GM19395 (cell line): Measurements from ENCODE around the gene MYLK.
"Not testable (repeated sequence)": the region's sequence is repeated elsewhere in the genome, so short reads cannot be mapped to it uniquely, and the experiment has no call there.

Experiments used
- ATAC-seq: cut with Tn5 transposase; IDR thresholded peaks from one replicate; pipeline ENCODE4 v1.9.1; 2021; ENCODE audit warnings: mild to moderate bottlenecking, moderate library complexity; ENCODE audit not compliant: unreplicated experiment

Gene MYLK

DNA sequence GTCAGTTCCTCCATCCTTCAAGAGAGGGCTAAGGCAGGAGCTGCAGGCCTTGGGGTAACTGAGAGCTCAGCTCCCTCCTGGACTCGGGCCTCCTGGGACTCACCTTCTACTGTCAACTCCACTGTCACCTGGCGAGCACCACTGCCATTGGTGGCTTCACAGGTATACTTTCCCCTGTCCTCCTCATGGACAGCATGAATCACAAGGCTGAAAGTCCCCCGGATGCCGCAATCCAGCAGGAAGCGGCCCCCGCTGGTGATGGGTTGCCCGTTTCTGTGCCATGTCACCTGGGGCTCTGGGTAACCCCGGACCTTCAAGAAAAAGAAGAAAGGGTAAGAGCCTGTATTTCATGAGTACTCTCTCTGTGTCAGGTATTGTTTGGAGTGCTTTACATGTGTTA is 131.9 kb downstream of the MYLK start:
- ATAC-seq, result no peak

DNA sequence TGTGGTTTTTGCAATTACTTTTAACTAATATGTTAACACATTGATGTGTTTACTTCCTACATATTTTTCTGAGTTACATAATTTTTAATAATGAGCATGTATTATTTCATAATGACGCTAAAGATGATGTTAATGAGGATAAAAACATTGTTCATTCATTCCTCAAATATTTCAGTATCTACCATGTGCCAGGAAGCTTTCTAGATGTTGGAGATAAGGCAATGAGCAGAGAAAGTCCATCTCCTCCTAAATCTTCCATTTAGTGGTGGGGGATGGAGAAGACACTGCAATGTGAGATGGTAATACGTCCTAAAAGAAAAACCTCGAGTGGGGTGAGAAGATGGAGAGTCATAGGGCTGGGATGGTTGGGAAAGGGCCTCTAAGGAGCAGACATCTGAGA is 132.7 kb downstream of the MYLK start:
- ATAC-seq, result no peak

DNA sequence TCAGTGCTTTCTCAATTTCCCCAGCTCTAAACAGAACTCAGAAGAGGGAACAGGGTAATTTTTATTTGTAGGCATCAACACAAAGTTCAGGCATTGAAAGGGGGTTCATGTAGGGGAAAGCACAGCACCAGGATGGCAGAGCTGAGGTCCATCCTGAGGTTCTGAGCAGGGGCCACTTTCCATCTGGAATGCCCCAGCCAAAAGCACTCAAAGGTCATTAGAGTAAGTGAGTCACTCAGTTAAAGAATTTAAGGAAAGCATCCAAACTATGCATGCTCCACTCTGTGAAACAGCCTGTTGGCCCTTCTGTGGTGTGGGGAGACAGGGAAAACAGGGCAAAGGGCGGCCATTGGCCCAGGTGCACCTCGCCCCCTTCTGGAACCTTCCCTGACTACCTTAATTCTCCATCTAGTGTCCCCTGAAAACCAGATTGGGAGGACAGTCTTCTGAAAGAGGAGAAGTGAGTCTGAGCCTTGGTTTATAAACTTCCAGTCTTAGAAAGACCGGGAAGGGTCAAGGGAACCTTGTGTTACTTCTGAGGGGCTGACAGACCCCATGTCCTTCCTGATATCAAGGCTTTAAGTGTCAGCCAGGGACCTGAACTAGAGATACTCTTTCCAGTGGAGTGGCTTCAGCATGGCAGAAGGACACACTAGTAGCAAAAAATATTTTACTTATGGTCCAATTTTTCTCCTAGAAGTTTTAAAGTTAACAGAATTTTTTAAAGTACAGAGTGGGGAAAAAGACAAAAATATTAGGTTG is 133.3 kb downstream of the MYLK start:
- no peak for ATAC-seq

DNA sequence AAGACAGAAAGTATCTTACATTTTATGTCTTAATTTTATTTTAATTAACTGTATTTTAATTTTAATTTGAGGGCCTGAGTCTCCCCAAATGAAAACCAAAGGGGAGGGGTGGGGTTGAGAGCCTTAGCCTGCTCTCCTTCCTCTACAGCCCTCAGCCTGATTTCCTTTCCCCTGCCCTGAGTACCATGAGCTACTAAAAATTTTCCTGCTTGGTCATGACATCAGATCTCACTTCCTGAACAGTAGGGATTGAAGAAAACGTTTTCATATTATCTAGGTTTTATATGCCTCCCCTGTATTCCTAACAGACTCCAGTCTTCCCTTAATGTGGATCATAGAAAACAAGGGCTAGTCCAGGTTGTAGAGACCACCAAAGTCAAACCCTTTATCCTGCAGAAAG is 133.9 kb downstream of the MYLK start:
- ATAC-seq, result no peak

DNA sequence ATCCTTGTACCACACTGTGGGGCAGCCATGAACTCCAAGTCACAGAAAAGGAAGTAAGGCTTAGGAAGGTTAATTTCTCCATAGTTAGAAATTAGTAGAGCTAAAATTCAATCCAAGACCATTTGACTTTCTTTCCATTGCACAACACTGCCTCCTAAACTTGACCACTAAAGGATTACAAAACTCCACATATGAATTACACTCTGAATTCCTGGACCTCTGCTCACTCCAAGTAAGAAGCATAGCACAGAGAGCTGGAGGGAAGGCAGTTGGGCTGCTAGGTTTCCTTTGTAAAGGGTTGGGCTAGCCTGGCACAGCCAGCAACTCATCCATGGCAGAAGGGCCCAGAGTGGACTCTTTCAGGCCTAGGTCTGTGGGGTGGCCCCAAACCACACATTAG is 134.4 kb downstream of the MYLK start:
- no peak for ATAC-seq

DNA sequence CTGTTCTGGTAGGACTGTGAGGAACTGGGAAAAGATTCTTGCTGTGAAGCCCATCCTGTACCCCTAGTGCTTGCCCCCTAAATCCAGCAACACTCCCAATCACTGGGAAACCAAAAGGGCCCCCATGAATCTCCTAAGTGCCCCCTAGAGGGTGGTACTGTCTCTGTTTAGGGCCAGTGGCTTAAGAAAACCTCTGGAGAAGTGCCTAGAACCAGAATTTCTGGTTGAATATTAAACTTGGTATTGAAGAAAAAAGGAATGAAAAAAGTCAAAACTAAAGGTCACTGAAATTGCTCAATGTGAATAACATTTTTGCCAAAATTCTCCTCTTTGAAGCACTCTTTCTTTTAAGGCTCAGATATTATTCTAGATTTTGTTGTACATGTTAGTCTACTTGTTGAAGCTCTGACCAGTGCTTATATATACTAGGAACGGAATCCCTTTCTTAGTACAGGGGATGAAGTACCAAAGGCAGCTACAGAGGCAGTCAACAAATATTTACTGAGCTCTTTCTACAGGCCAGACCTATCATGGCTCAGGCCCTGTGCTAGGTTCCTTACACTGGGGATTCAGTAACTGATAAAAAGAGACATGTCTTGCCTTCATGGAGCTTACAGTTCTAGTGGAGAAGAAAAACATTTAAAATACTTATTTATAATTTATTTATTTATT is 138.8 kb downstream of the MYLK start:
- no peak for ATAC-seq

DNA sequence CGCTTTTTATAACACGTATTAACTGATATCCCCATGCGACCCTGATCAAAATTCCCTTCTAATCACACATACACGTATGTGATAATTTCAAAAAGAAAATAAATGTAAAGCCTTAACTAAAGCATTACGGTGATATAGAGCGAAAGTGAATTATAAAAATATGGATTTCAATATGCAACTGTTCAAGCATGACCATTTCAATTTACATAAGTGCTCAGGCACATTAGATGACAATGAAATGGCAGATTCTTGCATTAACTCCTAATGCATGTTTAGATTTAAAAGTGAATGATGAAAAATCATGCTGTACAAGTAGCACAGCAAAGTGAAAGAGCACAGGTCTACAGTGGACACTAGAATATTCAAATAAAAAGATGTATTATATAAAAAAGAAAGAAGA is 140.1 kb downstream of the MYLK start:
- no peak for ATAC-seq

DNA sequence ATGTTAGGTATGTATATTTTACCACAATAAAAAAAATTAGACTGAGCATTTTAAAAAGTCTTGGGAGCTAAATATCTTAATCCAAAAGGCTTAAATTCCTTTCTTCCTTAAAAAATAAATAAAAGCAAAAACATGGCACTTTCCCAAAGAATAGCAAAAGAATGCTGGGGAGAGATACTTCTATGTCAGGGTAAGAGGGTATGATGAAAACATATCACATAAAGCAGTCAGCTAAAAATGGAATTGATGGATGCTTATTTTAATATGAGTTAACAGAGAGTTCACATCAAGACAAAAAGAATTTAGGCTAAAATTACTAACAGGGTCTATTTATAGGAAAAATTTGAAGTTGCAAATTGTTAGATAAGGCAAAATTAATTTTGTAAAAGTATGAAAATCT is 141.0 kb downstream of the MYLK start:
- no peak for ATAC-seq

DNA sequence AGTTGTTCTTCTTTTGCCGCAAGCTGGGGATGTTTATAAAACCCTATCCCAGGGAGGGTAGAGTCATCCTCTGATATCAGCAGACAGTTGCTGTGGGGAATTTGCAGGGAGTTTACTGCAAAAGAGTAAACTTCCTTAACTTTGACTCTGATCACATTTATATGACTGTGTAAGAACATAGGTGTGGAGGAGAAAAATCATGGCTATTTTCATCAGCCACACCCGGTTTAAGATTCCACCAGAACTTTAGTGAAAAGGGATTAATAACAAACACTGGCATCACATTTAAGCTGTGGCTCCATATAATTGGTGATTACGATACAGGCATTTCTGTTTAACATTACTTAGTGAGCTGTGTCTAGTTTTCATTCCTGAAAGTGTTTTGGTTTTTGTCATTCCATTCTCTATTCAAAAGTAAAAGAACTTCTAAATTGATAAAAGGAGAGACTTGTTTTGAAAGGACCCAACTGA is 143.1 kb downstream of the MYLK start:
- no peak for ATAC-seq

DNA sequence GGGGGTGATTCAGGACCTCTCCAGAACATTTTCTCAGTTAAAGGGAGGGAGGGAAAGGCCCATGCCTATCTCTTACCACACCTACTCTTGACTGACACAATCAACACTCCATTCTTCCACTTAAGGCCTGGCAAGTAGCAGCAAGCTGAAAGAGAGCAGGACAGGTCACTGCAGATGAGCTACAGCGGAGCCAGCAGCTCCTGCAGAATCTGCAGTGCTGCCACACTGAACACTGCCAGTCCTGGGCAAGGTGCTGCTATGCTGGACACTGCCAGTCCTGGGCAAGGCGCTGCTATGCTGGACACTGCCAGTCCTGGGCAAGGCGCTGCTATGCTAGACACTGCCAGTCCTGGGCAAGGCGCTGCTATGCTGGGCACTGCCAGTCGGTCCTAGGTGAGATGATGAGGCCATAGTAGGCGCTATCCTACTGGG is 143.7 kb downstream of the MYLK start:
- ATAC-seq, result no peak

DNA sequence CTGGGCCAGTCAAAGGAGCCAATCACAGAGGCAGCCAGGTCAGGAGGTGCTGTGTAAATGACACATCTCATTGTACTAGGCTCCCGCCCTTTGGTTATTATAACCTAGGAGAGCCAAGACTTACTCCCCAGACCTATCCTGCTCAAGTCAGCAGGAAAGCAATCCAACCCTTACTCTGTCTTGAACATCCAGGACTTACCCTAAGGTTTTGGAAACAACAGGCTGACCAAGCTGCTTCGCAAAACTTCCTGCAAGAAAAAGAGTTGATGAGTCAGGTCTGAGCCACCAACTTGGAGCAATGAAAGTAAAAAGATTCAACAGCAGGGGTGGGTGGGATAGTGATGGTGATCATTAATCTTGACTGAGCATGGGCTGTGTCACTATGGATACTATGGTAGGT is 144.4 kb downstream of the MYLK start:
- no peak for ATAC-seq

DNA sequence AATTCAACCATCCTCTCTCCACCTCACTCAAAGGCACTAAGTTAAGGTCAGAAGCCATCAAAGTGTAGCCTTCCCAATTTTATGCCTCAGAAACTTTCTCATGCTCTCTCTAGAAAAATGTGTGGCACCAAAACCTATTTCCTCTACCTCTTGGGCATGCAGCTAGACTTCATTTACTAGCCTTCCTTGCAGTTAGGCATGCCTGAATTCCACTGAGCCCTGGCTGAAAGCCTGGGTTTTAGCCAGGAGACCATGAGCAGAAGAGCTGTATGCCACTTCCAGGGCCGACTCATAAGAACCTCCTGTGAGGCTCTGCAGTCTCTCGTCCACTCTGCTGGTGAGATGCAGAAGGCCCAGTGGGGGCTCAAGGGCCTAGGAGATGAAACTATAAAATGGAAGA is 145.0 kb downstream of the MYLK start:
- no peak for ATAC-seq

DNA sequence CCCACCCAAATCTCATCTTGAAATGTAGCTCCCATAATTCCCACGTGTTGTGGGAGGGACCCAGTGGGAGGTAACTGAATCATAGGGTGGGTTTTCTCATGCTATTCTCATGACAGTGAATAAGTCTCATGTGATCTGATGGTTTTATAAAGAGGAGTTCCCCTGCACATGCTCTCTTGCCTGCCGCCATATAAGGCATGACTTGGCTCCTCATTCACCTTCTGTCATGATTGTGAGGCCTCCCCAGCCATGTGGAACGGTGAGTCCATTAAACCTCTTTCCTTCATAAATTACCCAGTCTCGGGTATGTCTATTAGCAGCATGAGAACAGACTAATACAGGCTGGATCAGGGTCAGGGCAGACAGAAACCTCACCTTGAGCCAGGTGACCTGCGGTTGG is 145.6 kb downstream of the MYLK start:
- not testable (repeated sequence) for ATAC-seq

DNA sequence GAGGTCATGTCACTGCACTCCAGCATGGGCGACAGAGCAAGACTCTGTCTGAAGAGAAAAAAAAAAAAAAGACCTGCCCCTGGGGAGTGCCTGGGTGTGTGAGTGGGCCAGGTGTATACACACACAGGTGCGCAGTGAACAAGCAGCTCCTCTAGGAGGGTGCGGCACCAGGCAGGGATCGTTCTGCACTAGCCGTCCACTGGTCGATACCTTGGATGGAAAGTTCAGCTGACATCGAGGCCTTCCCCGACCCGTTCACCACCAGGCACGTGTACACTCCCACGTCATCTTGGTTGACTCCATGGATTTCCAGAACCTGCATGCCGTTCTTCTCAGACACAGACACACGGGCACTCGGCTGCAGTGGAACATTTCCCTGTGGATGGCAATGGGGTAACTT is 147.0 kb downstream of the MYLK start:
- ATAC-seq, result no peak

DNA sequence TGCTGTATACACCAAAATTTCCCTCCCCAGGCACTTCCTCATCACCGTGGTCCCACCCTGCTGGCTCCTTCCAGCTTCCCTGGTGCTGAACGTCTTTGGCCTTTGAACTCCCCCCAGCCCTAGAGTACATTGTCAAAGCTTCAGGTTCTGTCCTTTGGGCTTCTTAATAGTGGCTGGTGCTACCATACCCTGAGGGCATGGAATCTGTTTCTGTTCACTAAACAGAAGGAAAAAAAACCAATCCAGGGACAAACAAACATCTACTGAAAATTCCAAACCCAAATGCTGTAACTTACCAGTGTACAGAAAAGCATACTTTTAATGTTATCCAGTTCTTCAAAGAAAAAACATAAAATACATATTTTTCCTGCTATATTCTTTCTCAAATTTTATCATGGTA is 148.7 kb downstream of the MYLK start:
- no peak for ATAC-seq

DNA sequence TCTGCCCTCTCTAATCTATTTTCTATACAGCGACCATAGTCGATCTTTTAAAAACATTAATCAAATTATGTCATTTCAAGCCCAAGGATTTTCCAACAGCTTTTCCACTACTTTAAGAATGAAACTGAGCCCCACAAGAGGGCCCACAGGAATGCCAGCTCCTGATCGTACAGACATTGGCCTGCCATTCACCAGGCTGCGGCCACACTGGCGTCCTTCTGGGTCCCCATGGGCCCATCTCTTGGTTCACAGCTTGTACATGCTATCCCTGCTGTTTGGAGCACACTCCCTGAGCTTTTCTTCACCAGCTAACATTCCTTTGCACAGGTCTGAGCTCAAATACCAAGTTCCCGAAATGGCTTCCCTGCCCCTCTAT is 149.6 kb downstream of the MYLK start:
- ATAC-seq, result no peak

DNA sequence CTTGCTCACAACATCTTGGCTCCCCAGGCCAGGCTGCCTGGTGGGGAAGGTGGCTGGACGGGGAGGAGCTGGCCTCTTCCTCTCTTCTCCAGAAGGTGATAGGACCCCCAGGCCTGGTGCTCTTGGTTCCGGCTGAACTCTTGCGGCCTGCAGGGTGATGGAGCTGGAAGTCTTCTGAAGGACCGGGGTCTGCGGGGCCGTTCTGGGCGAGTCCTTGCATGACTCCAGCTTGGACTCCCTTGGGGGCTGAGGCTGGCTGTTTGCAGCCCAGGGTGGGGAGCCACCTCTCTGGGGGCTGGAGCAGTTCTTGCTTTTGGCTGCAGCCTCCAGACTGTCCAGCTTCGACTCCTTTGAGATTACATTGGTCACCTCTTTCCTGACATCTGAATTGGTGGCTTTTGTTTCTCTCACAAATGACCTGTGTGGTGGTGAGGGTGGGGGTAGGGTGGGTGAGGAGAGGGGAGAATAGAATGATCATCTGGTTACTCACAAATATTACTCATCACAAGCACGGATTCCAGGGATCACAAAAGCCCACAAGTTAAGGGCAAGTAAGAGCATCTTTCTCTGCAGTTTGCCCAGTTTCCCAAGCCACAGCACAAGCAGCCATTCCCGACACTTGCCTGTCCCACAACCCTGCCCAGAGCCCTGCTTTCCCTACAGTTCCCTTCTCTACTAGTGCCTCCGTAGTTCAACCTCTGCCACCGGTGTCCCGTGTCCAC is 150.2 kb downstream of the MYLK start:
- no peak for ATAC-seq

DNA sequence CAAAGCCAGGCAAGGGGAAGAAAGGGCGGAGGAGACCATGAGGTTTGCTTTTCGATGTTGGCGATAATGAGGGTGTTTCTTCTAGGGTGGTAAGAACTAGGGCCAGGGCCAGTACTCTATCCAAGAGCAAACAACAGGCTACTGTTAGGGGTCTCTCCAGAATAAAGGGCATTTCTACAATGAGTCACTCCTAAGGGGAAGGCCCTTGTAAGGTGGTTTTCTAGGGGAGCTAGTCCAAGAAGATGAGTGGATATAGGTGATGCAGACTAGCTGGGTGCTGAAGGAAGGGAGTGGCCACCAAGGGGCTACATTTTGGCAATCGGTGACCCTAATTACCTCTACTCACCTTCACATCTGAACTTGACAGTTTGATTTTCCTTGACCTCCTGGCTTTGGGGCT is 150.8 kb downstream of the MYLK start:
- no peak for ATAC-seq

DNA sequence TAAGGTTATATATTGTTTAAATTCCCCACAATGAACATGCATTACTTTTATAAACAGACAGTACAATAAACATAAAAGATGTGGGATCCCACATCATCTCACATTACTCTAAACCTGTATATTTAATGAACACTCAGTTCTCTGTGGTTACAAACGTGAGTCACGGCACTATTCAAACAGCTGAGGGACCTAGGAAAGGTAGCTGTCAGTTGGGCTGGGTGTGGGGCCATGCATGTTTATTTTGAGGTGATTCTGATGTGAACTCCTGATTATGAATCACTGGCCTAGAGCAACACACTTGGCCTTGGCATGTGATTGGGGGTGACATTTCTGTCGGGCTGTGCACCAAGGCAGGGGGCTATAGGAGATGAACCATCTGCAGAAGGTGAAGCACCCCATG is 151.7 kb downstream of the MYLK start:
- ATAC-seq, result no peak

DNA sequence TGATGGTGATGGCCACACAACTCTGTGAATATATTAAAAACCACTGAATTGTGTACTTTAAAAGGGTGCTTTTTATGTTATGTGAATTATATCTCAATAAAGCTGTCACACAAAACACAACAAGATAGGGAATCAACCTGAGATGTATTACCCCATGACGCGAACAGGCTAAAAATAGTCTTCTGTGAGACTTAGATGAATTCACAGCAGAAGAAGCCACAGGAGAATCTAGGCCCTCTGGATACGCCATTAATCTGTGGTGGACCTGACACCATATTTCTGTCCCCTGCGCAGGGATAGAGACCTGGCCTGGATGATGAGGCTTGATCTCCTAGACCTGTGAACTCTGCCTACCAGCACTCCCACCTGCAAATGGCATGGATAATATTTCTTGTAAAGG is 153.3 kb downstream of the MYLK start:
- no peak for ATAC-seq

DNA sequence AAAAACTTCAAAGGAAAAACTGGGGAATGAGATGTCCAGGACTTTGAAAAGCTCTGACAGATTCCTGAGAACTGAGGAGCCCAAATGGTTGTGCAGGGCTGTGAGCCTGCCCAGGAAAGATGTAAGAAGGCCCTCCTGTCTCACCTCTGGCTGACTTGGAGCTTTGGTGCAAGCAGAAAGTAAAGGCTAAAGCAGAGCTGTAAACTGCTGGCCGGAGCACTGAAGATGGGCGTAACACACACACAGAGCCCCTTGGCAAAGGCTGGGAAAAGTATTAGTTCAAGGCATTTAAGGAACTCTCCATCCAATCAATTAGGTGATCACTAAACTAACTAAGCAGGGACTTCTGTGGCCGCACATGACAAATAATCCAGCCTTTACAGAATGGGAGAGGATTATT is 155.1 kb downstream of the MYLK start:
- ATAC-seq, result no peak

DNA sequence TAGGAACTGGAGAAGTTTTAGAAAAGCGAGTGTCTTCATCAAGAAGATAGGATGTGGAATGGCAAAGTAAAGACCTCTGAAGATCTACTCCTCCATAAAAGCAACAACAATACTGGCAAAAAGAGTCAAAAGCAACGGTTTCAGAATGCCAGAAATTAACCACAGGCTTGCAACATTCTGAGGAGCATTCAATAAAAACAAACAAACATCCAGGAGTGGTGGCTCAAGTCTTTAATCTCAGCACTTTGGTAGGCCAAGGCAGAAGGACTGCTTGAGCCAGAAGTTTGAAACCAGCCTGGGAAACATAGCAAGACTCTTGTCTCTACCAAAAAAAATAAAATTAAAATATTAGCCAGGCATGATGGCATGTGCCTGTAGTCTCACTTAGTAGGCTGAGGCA is 156.1 kb downstream of the MYLK start:
- ATAC-seq, result no peak
